22Rv1 (cell line): ENCODE measurements around the gene KIF7.

Source experiments
- ZFX ChIP-seq: fragments of 450-650 bp; IDR thresholded peaks from 2 replicates; pipeline ENCODE4 v1.6.1; 2017; ENCODE audit warnings: antibody characterized with exemption, borderline replicate concordance
- TF ChIP-seq, protein P1 (sequence below): fragments of 450-650 bp; IDR thresholded peaks from 2 replicates; pipeline ENCODE4 v1.5.1; 2017; ENCODE audit warnings: mild to moderate bottlenecking

DNA sequence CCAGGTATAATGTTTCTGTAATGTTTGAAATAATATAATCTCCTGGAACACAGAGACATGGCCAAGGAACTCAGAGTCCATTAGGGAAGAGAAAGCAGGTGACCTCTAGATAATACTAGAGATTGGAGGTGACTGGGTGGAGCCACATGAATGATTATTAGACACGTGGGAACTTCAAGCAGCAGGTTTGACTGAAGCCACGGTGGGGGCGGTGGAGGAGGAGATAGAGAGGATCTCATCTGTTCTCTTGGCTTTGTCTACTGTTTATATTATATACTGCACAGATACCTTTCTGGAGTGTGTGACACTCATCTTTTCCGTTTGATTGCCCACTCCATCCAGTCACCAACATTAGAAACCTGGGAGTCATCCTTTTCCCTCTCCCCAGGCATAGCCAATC is 33.7 kb downstream of the KIF7 start:
- TF ChIP-seq, protein P1, sequence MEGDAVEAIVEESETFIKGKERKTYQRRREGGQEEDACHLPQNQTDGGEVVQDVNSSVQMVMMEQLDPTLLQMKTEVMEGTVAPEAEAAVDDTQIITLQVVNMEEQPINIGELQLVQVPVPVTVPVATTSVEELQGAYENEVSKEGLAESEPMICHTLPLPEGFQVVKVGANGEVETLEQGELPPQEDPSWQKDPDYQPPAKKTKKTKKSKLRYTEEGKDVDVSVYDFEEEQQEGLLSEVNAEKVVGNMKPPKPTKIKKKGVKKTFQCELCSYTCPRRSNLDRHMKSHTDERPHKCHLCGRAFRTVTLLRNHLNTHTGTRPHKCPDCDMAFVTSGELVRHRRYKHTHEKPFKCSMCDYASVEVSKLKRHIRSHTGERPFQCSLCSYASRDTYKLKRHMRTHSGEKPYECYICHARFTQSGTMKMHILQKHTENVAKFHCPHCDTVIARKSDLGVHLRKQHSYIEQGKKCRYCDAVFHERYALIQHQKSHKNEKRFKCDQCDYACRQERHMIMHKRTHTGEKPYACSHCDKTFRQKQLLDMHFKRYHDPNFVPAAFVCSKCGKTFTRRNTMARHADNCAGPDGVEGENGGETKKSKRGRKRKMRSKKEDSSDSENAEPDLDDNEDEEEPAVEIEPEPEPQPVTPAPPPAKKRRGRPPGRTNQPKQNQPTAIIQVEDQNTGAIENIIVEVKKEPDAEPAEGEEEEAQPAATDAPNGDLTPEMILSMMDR = no peak
- TF ChIP-seq ZFX = no peak
